Measurements from ENCODE around the gene MAP1B.

GRCh38 chr5:72184408-72184807, 77.1 kb downstream of the MAP1B start:
- TF ChIP-seq CTCF (IDR thresholded peaks at IDR 0.05; ENCODE audit: poor library complexity): no peak
- no peak for TF ChIP-seq EZH2 (IDR thresholded peaks at IDR 0.05; ENCODE audit: borderline replicate concordance)
- TF ChIP-seq EZH2phosphoT487 (IDR thresholded peaks at IDR 0.05; ENCODE audit: low read depth, severe bottlenecking, unreplicated experiment): no peak

Data from hepatocyte (in vitro differentiated cells).